DMS 273 (cell line): Measurements from ENCODE around the gene UBIAD1.

Experiments
- DNase-seq: peaks from one replicate; lab custom pipeline; 2025; ENCODE audit not compliant: unreplicated experiment; lab: John Stamatoyannopoulos, UW

Gene UBIAD1

DNA sequence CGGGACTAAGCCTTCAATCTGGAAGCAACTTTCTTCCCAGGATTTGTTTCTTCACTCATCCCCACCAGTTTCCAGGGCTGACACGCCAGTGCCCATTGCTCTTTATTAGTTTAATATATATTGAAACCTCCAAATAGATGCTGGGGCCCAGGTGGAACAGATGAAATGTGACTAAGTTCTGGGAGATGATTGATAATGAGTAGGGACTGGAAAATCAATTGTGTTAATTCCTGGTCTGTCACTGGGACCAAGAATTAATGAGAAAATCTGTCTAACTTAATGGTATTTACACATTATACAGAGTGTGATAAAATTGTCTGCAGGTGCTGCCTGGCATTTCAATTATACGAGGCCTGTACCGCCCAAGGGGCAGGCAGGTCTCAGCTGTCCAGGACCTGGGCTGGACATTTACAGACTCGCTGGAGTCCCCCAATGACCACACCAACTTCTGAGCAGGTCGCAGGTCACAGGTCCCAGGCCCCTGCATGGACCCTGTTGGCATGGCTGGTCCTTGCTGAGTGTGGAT, 35.8 kb downstream of the UBIAD1 start:
- DNase-seq, result no peak

DNA sequence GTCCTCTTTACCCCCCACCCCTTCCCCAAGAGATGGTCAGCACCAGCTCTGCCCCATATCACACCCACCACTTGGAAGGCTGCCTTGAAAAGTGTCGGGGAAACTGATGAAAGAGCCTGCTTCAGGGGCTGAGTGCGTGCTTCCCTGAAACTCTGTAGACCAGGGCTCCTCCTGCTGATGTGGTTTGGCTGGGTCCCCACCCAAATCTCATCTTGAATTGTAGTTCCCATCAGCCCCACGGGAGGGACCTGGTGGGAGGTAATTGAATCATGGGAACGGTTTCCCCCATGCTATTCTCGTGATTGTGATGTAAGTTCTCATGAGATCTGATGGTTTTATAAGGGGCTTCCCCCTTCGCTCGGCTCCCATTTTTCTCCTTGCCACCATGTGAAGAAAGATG, 36.4 kb downstream of the UBIAD1 start:
- DNase-seq, result no peak

DNA sequence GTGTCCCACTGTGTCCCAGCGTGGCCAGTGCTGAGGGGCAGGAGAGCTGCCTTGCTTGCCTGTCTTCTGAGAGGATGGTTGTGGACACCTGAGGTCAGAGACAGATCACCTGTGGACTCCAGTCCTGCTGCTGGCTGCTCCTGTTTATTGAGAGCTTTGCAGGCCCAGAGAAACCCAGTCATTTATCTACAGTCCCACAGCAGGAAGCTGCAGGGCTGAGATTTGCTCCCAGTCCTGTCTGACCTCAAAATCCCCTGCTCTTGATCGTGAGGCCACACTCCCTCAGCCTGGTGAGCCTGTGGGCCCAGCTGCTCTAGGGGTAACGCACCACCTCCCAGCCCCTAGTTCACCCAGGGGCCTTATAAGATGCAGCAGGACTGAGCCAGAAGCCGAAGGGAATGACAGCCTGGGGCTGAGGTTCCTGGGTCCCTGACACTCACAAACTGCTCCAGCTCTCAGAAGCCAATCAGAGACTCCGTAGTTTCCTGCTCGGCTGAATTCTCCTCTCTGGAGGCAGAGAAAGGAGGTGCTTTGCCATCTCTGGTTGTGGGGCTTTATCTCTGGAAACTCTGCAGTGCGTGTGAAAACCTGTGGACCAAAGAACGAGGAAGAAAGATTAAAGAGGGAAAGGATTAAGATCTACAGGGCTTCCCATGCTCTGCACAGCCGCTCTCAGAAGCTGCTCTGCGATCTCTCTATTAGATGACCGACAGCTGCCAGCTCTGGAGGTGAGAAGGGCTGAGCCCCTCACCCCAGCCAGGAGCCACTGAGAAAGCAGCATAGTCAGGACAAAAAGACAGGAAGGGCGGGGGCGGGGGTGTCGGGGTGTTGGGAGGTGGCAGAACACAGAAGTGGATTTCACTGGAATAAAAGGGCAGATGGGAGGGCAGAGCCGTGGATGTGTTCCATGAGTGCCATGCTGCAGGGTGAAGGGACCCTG, 39.1 kb downstream of the UBIAD1 start:
- DNase-seq, result peak; percentile 43

GRCh38 chr1:11314959-11315358, 42.0 kb downstream of the UBIAD1 start:
- peak; percentile 27 for DNase-seq

DNA sequence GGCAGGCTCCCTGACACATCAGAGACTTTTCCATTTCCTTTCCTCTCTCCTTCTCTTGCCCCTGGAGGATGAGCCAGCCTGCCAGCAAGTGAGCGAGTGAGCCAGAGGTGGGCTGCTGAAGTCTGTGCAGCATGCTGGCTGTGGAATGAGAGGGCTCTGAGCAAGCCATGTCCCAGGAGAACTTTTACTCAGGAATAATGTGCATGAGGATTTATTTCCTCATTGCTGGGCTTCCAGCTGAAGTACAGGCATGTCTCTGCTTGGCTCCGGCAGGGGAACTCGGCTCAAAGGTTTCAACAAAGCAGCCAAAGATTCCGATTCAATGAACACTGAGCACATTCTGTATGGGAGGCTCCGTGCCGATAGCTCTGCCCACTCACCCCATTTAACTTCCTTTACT, 43.7 kb downstream of the UBIAD1 start:
- DNase-seq, result no peak

- DNase-seq, result no peak
These were observed 46.0 kb downstream of the UBIAD1 start for GRCh38 chr1:11318982-11319381.

- DNase-seq, result peak; percentile 68
These were observed 47.3 kb downstream of the UBIAD1 start for GRCh38 chr1:11320153-11320936.

- peak; percentile 65 for DNase-seq
These were observed 48.9 kb downstream of the UBIAD1 start for GRCh38 chr1:11321656-11322491.

- DNase-seq, result peak; percentile 76
These were observed 51.7 kb downstream of the UBIAD1 start for GRCh38 chr1:11324567-11325165.

DNA sequence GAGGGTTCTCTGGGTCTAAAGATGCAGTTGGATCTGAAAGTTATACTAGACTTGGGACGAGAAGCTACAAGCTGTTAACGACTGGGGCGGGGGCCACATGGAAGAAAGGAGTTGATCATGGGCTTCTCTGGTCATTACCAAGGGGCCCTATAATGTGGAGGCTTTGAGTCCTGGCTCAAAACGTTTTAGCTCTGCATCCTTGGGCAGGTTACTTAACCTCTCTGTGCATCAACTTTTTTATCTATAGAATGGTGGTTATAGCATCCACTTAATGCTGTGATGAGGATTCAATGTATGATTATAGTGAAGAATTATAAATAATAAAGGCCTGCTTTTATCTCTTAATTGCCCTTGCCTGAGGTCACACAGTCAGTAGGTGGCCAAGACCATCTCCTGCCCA, 53.1 kb downstream of the UBIAD1 start:
- no peak for DNase-seq

- DNase-seq, result no peak
These were observed 55.4 kb downstream of the UBIAD1 start for GRCh38 chr1:11328444-11328843.

- DNase-seq, result no peak
These were observed 57.4 kb downstream of the UBIAD1 start for GRCh38 chr1:11330411-11330810.

DNA sequence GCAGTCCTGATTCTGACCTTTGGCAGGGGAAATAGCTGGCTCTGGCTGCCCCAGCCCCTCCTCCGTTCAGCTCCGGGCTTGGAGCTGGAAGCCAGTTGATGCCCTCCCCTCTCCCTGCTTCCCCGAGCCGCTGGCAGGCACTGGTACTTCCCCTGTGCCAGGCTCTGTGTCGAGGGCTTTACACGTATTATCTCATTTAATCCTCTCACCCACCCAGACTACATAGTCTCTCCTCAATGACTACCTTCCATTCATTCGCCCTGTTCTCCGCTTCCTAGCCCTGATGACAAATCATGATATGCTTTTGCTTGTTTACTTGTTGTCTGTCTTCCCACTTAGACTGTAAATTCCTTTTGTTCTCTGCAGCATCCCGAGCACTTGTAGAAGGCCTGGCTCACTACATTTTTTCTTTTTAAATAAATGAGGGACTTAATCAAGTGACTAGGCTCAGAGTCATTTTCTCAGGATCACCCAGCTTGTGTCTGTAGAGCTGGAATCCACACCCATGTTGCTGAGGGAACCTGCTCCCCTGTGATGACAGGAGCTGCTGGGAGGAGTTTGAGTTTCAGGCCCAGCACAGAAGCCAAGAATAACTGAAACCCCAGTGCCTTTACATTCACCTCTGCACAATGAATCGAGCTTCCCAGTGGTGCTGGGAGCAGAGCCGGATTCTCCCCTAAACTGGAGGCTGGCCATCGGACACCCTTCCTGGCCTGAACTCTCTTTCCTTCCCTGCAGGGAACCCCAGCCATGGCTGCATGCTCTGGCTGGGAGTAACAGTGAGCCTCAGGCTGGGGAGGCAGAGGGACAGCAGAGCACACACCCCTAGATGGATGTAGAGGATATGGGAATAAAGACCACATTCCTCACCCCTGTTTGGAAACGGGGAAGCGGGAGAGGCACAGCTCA, 58.3 kb downstream of the UBIAD1 start:
- DNase-seq, result no peak

DNA sequence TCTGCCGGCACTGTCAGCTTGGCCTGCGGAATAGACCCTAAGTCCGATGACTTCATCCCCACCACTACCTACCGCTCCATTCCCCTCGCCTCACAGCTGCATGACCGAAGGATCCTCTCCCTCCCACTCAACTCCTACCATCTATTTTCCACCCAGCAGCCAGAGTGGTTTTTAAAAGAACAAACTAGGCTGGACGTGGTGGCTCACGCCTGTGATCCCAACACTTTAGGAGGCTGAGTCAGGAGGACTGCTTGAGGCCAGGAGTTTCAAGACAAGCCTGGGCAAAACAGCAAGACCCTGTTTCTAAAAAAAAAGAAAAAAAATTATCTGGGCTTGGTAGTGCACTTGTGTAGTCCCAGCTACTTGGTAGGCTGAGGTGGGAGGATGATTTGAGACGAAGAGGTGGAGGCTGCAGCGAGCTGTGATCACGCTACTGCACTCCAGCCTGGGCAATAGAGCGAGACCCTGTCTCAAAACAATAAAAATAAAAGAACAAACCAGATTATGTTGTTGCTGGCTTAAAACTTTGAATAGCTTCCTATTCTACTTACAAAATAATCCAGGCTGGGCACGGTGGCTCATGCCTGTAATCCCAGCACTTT, 59.0 kb downstream of the UBIAD1 start:
- no peak for DNase-seq

DNA sequence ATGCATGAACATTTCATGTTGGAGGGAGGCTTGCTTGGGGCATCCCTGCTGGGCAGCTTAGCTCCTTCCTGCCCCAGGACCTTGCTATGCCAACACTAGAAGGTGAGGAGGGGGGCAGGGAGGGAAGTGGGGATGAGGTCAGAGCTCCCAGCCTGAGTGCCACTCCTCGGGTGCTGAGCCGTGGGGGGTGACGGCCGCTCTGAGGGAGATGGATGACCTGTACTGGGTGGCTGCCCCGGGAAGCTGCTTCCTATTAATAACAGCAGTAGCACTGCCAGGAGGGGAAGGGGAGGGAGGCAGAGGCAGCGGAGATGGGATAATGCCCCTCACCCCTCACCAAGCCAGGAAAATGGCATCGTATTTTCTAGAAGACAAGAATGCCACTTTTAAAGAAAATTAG, 60.6 kb downstream of the UBIAD1 start:
- DNase-seq, result no peak

GRCh38 chr1:11334261-11334804, 61.3 kb downstream of the UBIAD1 start:
- DNase-seq, result no peak

DNA sequence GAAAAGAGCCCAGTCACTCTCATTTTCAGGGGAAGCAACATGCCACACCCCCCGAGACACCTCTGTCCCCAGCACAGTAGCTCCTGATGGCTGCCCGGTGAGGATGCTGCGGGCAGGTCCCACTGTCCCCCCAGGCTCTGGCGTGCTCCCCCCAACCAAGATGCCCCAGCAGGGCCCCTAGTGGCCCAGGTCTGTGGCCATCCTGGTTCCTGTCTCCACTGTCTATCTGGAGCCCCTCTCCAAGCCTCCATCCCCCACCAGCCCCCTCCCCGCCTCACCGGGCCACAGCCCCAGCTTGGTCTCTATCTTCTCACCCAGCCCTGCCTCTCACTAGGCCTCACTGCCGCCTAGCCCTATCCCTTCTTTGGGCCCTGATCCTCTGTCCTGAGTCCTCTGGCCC, 61.8 kb downstream of the UBIAD1 start:
- no peak for DNase-seq

DNA sequence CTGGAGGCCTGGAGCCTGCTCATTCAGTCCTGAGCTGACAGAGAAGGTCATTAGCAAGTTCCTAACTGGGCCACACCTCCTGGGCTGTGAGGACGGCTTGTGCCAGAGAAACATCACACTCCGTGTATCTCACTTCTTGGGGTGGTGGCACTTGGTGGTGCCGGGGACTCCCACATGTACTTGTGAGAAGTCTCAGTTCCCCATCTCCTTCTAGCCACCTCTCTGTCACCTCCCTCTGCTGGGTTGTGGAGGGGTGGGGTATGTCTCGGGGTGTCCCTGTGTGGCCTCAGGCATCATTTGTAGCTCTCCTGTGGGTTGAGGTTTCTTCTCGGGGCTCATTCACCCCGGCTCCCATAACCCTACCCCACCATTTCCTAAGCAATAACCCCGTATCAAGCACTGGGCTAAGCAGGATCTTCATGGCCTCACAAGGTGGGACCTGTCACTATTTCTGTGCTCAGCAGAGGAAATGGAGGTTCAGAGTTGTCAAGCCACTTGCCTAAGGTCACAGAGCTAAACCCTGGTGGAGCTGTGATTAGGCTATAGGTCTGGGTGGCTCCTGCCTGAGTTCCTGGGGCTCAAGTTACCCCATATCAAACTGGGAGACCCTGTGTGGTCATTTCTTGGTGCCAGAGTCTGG, 62.5 kb downstream of the UBIAD1 start:
- DNase-seq, result no peak
